ENCODE results near the gene UMODL1.

The UMODL1 gene

GRCh38 chr21:42151948-42152220 is 80.8 kb downstream of the UMODL1 start:
- Histone ChIP-seq H3K36me3 (ENCODE audit: control insufficient read depth in 2 of 2, insufficient read depth in 1 of 2, low read length in 2 of 2) (no peaks in the 10 kb centered on the region), H3K27ac (ENCODE audit: extremely low read depth, low read depth, low read length) (no peak overlapping the region), H3K4me3 (ENCODE audit: low read depth, low read length) (no peak overlapping the region), H3K9me3 (ENCODE audit: control insufficient read depth, insufficient read depth, low read depth, low read length) (no peaks in the 10 kb centered on the region), H3K4me1 (ENCODE audit: control insufficient read depth, insufficient read depth, low read length) (no peaks in the 10 kb centered on the region)
- ChIA-PET CTCF (interaction anchor here (0.7 to 2.0 kb wide), 8 partner anchors 12 to 315 kb away, joined by 3 to 12 read pairs (median 4); no protein-coding TSS in a partner anchor), POLR2A (no interaction called here)
- TF ChIP-seq ZNF473 (tag by site-specific recombination; IDR thresholded peaks at IDR 0.05), result no peak
- no peak for TF ChIP-seq ZNF248 (tag by site-specific recombination; IDR thresholded peaks at IDR 0.05)
- no peak for TF ChIP-seq ZNF549 (tag by site-specific recombination; IDR thresholded peaks at IDR 0.05)
- no peak for TF ChIP-seq ZNF621 (tag by site-specific recombination; IDR thresholded peaks at IDR 0.05)
- TF ChIP-seq FEZF1 (tag by site-specific recombination; IDR thresholded peaks at IDR 0.05), result no peak
- no peak for TF ChIP-seq ZNF626 (tag by site-specific recombination; IDR thresholded peaks at IDR 0.05)
- TF ChIP-seq ZNF426 (tag by site-specific recombination; IDR thresholded peaks at IDR 0.05), result no peak
- TF ChIP-seq, protein P1, sequence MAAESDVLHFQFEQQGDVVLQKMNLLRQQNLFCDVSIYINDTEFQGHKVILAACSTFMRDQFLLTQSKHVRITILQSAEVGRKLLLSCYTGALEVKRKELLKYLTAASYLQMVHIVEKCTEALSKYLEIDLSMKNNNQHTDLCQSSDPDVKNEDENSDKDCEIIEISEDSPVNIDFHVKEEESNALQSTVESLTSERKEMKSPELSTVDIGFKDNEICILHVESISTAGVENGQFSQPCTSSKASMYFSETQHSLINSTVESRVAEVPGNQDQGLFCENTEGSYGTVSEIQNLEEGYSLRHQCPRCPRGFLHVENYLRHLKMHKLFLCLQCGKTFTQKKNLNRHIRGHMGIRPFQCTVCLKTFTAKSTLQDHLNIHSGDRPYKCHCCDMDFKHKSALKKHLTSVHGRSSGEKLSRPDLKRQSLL (tag by site-specific recombination; IDR thresholded peaks at IDR 0.05), result no peak
- TF ChIP-seq KLF8 (tag by site-specific recombination; IDR thresholded peaks at IDR 0.05), result no peak
- no peak for TF ChIP-seq ZNF785 (tag by site-specific recombination; IDR thresholded peaks at IDR 0.05)
- no peak for TF ChIP-seq ZNF747 (tag by site-specific recombination; IDR thresholded peaks at IDR 0.05)
- TF ChIP-seq GLI2 (tag by site-specific recombination; IDR thresholded peaks at IDR 0.05; ENCODE audit: borderline replicate concordance, low read depth), result no peak

GRCh38 chr21:42153046-42153686 is 82.0 kb downstream of the UMODL1 start:
- Histone ChIP-seq H3K27ac (ENCODE audit: extremely low read depth, low read depth, low read length) (no peak overlapping the region), H3K9me3 (ENCODE audit: control insufficient read depth, insufficient read depth, low read depth, low read length) (no peaks in the 10 kb centered on the region), H3K4me1 (ENCODE audit: control insufficient read depth, insufficient read depth, low read length) (no peaks in the 10 kb centered on the region), H3K36me3 (ENCODE audit: control insufficient read depth in 2 of 2, insufficient read depth in 1 of 2, low read length in 2 of 2) (no peaks in the 10 kb centered on the region), H3K4me3 (ENCODE audit: low read depth, low read length) (no peak overlapping the region)
- CTCF ChIA-PET, result interaction anchor here (0.6 to 2.0 kb wide), 6 partner anchors 9 to 314 kb away, joined by 3 to 12 read pairs (median 4); no protein-coding TSS in a partner anchor
- POLR2A ChIA-PET, result no interaction called here
- TF ChIP-seq ZNF23 (tag by site-specific recombination; IDR thresholded peaks at IDR 0.05; ENCODE audit: borderline replicate concordance) (no peak), ZSCAN5A (tag by site-specific recombination; IDR thresholded peaks at IDR 0.05) (no peak), ZBTB17 (tag by site-specific recombination; IDR thresholded peaks at IDR 0.05) (no peak), ZNF639 (tag by site-specific recombination; IDR thresholded peaks at IDR 0.05) (no peak), ZNF629 (tag by site-specific recombination; IDR thresholded peaks at IDR 0.05) (no peak), ZNF701 (tag by site-specific recombination; IDR thresholded peaks at IDR 0.05) (no peak), MYNN (tag by site-specific recombination; IDR thresholded peaks at IDR 0.05; ENCODE audit: borderline replicate concordance) (no peak), YY2 (tag by site-specific recombination; IDR thresholded peaks at IDR 0.05) (no peak), ZIC2 (tag by site-specific recombination; IDR thresholded peaks at IDR 0.05) (no peak), KLF7 (tag by site-specific recombination; IDR thresholded peaks at IDR 0.05; ENCODE audit: borderline replicate concordance) (no peak), ZNF521 (tag by site-specific recombination; IDR thresholded peaks at IDR 0.05) (no peak), ZNF707 (tag by site-specific recombination; IDR thresholded peaks at IDR 0.05) (no peak), ZNF843 (tag by site-specific recombination; IDR thresholded peaks at IDR 0.05) (no peak), SCRT1 (tag by site-specific recombination; IDR thresholded peaks at IDR 0.05; ENCODE audit: borderline replicate concordance) (no peak), ZNF302 (tag by site-specific recombination; IDR thresholded peaks at IDR 0.05; ENCODE audit: low read depth) (no peak)
- TF ChIP-seq, protein P2, sequence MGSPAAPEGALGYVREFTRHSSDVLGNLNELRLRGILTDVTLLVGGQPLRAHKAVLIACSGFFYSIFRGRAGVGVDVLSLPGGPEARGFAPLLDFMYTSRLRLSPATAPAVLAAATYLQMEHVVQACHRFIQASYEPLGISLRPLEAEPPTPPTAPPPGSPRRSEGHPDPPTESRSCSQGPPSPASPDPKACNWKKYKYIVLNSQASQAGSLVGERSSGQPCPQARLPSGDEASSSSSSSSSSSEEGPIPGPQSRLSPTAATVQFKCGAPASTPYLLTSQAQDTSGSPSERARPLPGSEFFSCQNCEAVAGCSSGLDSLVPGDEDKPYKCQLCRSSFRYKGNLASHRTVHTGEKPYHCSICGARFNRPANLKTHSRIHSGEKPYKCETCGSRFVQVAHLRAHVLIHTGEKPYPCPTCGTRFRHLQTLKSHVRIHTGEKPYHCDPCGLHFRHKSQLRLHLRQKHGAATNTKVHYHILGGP (tag by site-specific recombination; IDR thresholded peaks at IDR 0.05), result no peak

Data from HEK293 (cell line).